Stimulated activated memory B cell treated with anti-CD40 and anti-IgM and Interleukin-4, amounts not matched to agents 10 μg/mL and 1 μg/mL and 100 μg/mL, for 72 hours (primary cell): ENCODE results near the gene DGUOK.
A peak's percentile ranks its signal among the peaks of the same experiment; 100 is the strongest.

Experiments used
- ATAC-seq: fragments of 150-1000 bp; cut with Tn5 transposase; 2 replicates; pipeline ENCODE4 v1.10.0; 2021
- H3K27ac Mint-ChIP-seq: one replicate; pipeline ENCODE4 v1.8.0; 2022; ENCODE audit warnings: mild to moderate bottlenecking, mixed read lengths
- H3K27me3 Mint-ChIP-seq: one replicate; pipeline ENCODE4 v1.8.0; 2022; ENCODE audit warnings: mixed read lengths
- H3K36me3 Mint-ChIP-seq: one replicate; pipeline ENCODE4 v1.8.0; 2022; ENCODE audit warnings: mixed read lengths
- H3K4me1 Mint-ChIP-seq: one replicate; pipeline ENCODE4 v1.8.0; 2022; ENCODE audit warnings: mixed read lengths
- H3K4me3 Mint-ChIP-seq: one replicate; pipeline ENCODE4 v1.8.0; 2022; ENCODE audit warnings: mild to moderate bottlenecking, moderate library complexity, mixed read lengths
- H3K9me3 Mint-ChIP-seq: one replicate; pipeline ENCODE4 v1.8.0; 2022; ENCODE audit warnings: mixed read lengths

Gene DGUOK

DNA sequence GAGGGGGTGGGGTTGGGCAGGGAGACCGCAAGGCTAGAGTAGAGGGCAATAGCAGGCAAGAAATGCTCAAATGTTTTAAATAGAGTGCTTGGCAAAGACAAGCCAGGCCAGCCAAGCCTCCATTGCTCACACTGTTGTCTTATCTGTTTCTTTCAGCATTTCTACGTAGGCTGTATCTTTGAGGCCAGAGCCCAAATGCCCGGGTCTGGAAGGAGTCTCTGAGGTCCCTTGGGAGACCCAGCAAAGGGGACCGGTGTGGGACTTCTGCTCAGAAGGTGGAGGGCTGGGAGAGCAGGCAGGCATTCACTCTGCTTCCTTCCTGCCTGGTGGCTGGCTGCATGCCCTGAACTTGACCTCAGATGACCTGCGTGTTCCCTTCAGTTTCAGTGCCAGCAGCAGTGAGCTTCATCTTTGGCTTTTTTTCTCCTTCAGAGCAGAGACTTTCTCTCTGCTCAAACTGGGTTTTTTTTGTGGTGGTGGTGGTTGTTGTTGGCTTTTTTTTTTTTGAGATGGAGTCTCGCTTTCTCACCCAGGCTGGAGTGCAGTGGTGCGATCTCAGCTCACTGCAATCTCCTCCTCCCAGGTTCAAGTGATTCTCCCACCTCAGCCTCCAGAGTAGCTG lies 44.3 kb downstream of the DGUOK start:
- Mint-ChIP-seq H3K4me3 (peak overlapping the region; percentile 65), H3K36me3 (no peaks in the 10 kb centered on the region), H3K9me3 (no peaks in the 10 kb centered on the region), H3K27me3 (no peaks in the 10 kb centered on the region), H3K4me1 (peaks cover 38% of the 10 kb centered on the region), H3K27ac (peak overlapping the region; percentile 77)
- peak; percentile 86 for ATAC-seq

- Mint-ChIP-seq H3K36me3 (no peaks in the 10 kb centered on the region), H3K4me1 (peaks cover 38% of the 10 kb centered on the region), H3K9me3 (no peaks in the 10 kb centered on the region), H3K27ac (peak overlapping the region; percentile 77), H3K27me3 (no peaks in the 10 kb centered on the region), H3K4me3 (no peak overlapping the region)
- ATAC-seq = no peak
Observed at GRCh38 chr2:73971722-73972121, 45.0 kb downstream of the DGUOK start.

DNA sequence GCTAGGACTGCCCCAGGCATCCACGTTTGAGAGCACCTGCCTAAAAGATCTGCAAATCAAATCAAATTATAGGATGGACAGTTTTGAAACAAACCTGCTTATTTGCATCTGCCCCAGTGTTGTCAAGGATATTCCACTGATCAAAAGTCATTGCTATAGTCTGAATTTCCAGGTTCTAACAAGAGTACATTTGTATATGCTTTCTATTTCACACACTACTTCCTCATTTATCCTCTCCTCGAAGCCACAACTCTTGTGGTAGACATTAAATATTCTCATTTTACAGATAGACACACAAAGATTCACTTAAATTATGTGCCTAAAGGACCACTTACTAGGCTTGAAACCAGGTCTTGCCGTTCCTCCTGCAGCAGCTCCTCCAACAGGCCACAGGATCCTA lies 46.2 kb downstream of the DGUOK start:
- H3K9me3 Mint-ChIP-seq = no peaks in the 10 kb centered on the region
- no peak overlapping the region for H3K27ac Mint-ChIP-seq
- no peak overlapping the region for H3K4me3 Mint-ChIP-seq
- peaks cover 38% of the 10 kb centered on the region for H3K4me1 Mint-ChIP-seq
- no peaks in the 10 kb centered on the region for H3K27me3 Mint-ChIP-seq
- H3K36me3 Mint-ChIP-seq = no peaks in the 10 kb centered on the region
- peak; percentile 66 for ATAC-seq

- Mint-ChIP-seq H3K9me3 (no peaks in the 10 kb centered on the region), H3K36me3 (no peaks in the 10 kb centered on the region), H3K4me3 (no peak overlapping the region), H3K4me1 (peaks cover 48% of the 10 kb centered on the region), H3K27me3 (no peaks in the 10 kb centered on the region), H3K27ac (no peak overlapping the region)
- ATAC-seq = no peak
Observed at GRCh38 chr2:73975731-73976130, 49.1 kb downstream of the DGUOK start.

GRCh38 chr2:73976803-73977202 lies 50.1 kb downstream of the DGUOK start:
- H3K27ac Mint-ChIP-seq = no peak overlapping the region
- peaks cover 48% of the 10 kb centered on the region for H3K4me1 Mint-ChIP-seq
- no peaks in the 10 kb centered on the region for H3K9me3 Mint-ChIP-seq
- H3K4me3 Mint-ChIP-seq = no peak overlapping the region
- no peaks in the 10 kb centered on the region for H3K36me3 Mint-ChIP-seq
- ATAC-seq = no peak
- no peaks in the 10 kb centered on the region for H3K27me3 Mint-ChIP-seq

- Mint-ChIP-seq H3K27me3 (no peaks in the 10 kb centered on the region), H3K4me3 (no peak overlapping the region), H3K9me3 (no peaks in the 10 kb centered on the region), H3K4me1 (peaks cover 52% of the 10 kb centered on the region), H3K27ac (no peak overlapping the region), H3K36me3 (no peaks in the 10 kb centered on the region)
- no peak for ATAC-seq
Observed at GRCh38 chr2:73977466-73977865, 50.8 kb downstream of the DGUOK start.

- no peak overlapping the region for H3K27ac Mint-ChIP-seq
- H3K4me1 Mint-ChIP-seq = peaks cover 53% of the 10 kb centered on the region
- peak overlapping the region; percentile 6 for H3K4me3 Mint-ChIP-seq
- H3K9me3 Mint-ChIP-seq = no peaks in the 10 kb centered on the region
- no peaks in the 10 kb centered on the region for H3K27me3 Mint-ChIP-seq
- H3K36me3 Mint-ChIP-seq = no peaks in the 10 kb centered on the region
- peak; percentile 21 for ATAC-seq
Observed at GRCh38 chr2:73979021-73979420, 52.3 kb downstream of the DGUOK start.

DNA sequence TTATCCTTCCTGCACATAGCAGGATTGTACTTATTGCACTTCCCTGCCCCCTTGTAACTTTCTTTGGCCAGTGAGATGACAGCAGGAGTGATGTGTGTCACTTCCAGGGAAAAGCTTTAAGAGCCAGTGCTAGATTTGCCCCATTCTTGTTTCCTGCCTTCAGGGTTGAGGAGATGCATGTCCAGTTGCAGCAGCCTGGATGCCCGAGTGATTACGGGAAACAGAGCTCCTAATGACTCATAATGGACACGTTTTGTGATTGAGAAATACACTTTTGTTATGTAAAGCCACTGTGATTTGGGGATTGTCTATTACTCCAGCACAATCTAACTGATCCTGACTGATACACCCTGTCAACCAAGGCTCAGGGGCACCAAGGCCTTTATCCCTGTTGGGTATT lies 53.0 kb downstream of the DGUOK start:
- no peaks in the 10 kb centered on the region for H3K36me3 Mint-ChIP-seq
- peaks cover 56% of the 10 kb centered on the region for H3K4me1 Mint-ChIP-seq
- no peaks in the 10 kb centered on the region for H3K27me3 Mint-ChIP-seq
- no peak for ATAC-seq
- no peak overlapping the region for H3K27ac Mint-ChIP-seq
- no peak overlapping the region for H3K4me3 Mint-ChIP-seq
- no peaks in the 10 kb centered on the region for H3K9me3 Mint-ChIP-seq

GRCh38 chr2:73980566-73980965 lies 53.9 kb downstream of the DGUOK start:
- H3K27ac Mint-ChIP-seq = no peak overlapping the region
- H3K4me1 Mint-ChIP-seq = peaks cover 57% of the 10 kb centered on the region
- ATAC-seq = no peak
- H3K4me3 Mint-ChIP-seq = peak overlapping the region; percentile 74
- H3K27me3 Mint-ChIP-seq = no peaks in the 10 kb centered on the region
- no peaks in the 10 kb centered on the region for H3K36me3 Mint-ChIP-seq
- no peaks in the 10 kb centered on the region for H3K9me3 Mint-ChIP-seq

GRCh38 chr2:73981081-73982001 lies 54.7 kb downstream of the DGUOK start:
- peak overlapping the region; percentile 74 for H3K4me3 Mint-ChIP-seq
- peaks cover 5% of the 10 kb centered on the region for H3K36me3 Mint-ChIP-seq
- peaks cover 65% of the 10 kb centered on the region for H3K4me1 Mint-ChIP-seq
- no peaks in the 10 kb centered on the region for H3K27me3 Mint-ChIP-seq
- no peak for ATAC-seq
- H3K27ac Mint-ChIP-seq = peak overlapping the region; percentile 7
- no peaks in the 10 kb centered on the region for H3K9me3 Mint-ChIP-seq

DNA sequence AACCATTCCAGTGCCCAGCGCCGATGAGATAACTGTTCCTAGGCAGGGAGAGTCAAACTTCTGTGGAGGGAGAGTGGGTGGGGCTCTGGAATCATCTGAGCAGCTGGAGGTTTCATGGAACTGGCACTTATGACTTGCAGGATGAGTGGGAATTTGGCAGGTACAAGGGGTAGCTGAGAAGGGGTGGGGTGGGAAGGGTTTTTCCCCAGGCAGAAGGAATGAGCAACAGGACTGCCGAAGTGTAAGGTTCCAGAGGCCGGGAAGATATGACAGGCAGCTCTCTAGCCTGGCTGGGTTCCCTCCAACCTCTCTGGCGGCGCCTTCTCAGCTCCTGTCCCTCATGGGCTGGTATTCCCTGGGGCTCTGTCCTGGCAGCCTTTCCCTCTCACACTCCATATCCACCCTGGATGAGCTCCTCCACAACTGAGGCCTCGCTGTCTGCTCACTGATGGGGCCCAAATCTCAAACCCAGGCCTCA lies 55.5 kb downstream of the DGUOK start:
- Mint-ChIP-seq H3K4me3 (no peak overlapping the region), H3K27ac (peak overlapping the region; percentile 7)

GRCh38 chr2:73983322-73984202 lies 56.9 kb downstream of the DGUOK start:
- H3K27ac Mint-ChIP-seq = peak overlapping the region; percentile 93
- no peak for ATAC-seq
- H3K9me3 Mint-ChIP-seq = no peaks in the 10 kb centered on the region
- peaks cover 87% of the 10 kb centered on the region for H3K4me1 Mint-ChIP-seq
- peaks cover 22% of the 10 kb centered on the region for H3K36me3 Mint-ChIP-seq
- peak overlapping the region; percentile 87 for H3K4me3 Mint-ChIP-seq
- no peaks in the 10 kb centered on the region for H3K27me3 Mint-ChIP-seq

More for the DNA sequence above, 55.5 kb downstream of the DGUOK start:
- Mint-ChIP-seq H3K27me3 (no peaks in the 10 kb centered on the region), H3K4me1 (peaks cover 73% of the 10 kb centered on the region), H3K36me3 (peaks cover 13% of the 10 kb centered on the region), H3K9me3 (no peaks in the 10 kb centered on the region)
- no peak for ATAC-seq

- ATAC-seq = peak; percentile 71
- Mint-ChIP-seq H3K36me3 (peaks cover 27% of the 10 kb centered on the region), H3K27me3 (no peaks in the 10 kb centered on the region)
Observed at GRCh38 chr2:73984203-73984921, 57.7 kb downstream of the DGUOK start, which contains the start of gene TET3. TET3 (plus strand) TSS chr2:73984910; CDS start chr2:73986404, 1,494 bp downstream.

GRCh38 chr2:73984922-73985307 lies 58.2 kb downstream of the DGUOK start:
- Mint-ChIP-seq H3K4me1 (peaks cover 87% of the 10 kb centered on the region), H3K4me3 (peak overlapping the region; percentile 61), H3K36me3 (peaks cover 33% of the 10 kb centered on the region), H3K9me3 (peaks cover 4% of the 10 kb centered on the region), H3K27ac (peak overlapping the region; percentile 93), H3K27me3 (no peaks in the 10 kb centered on the region)
- peak; percentile 59 for ATAC-seq

More at GRCh38 chr2:73984203-73984921, 57.7 kb downstream of the DGUOK start, which contains the start of gene TET3:
- peaks cover under 1% of the 10 kb centered on the region for H3K9me3 Mint-ChIP-seq
- peaks cover 87% of the 10 kb centered on the region for H3K4me1 Mint-ChIP-seq
- peak within 1 kb of the TSS; percentile 93 for H3K27ac Mint-ChIP-seq
- H3K4me3 Mint-ChIP-seq = peak within 1 kb of the TSS; percentile 87
